ENCODE results near the gene RHEBL1.

The RHEBL1 gene

DNA sequence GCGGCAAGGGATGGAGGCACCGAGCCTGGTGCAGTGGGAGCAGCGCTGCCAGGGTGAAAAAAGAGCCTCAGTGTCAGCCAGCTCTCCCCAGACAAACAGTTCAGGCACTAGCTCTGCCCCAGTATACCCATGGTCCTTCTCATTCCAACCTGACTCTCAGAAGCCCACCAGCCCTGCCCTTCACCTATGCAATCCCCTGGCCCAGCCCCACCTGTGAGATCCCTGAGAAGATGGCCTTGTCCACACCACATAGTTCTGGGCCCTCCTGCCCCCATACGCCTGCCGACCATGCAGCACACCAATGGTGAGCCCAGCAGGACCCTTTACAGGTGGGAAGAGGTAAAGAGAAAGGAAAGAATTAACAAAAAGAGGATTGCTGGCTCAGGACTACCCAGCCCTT lies 15.7 kb downstream of the RHEBL1 start:
- DNase-seq = no peak

GRCh38 chr12:49052451-49053208 lies 17.1 kb downstream of the RHEBL1 start:
- DNase-seq = no peak

DNA sequence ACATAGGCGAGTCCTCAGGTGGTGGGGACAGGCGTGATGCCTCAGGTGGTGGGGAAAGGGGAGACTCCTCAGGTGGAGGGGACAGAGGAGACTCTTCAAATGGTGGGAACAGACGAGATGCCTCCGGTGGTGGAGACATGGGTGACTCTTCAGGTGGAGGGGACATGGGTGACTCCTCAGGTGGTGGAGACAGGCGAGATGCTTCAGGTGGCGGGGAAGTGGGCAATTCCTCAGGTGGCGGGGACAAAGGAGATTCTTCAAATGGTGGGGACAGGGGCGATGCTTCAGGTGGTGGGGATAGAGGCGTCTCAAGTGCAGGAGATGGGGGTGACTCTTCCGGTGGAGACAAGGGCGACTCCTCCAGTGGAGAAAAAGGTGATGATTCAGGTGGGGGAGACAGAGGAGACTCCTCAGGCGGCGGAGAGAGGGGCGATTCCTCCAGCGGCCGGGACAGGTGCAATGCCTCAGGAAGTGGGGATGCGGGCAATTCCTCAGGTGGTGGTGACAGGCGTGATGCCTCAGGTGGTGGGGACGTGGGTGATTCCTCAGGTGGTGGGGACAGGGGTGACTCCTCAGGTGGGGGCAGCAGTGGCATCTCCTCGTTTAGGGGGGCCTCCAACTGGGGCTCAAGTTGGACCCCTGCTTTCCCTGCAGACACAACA lies 17.9 kb downstream of the RHEBL1 start:
- no peak for DNase-seq

DNA sequence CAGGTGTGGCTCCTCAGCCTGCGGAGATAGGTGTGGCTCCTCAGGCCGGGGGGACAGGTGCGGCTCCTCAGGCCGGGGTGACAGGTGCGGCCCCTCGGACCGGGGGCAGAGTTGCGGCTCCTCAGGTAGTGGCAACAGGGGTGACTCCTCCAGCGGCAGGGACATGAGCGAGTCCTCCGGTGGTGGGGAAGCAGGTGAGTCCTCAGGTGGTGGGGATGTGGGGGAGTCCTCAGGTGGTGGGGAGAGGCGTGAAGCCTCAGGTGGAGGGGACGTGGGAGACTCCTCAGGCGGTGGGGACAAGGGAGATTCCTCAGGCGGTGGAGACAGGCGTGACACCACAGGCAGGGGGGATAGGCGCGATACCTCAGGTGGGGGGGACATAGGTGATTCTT lies 18.4 kb downstream of the RHEBL1 start:
- no peak for DNase-seq

- no peak for DNase-seq
These were observed 19.0 kb downstream of the RHEBL1 start for GRCh38 chr12:49050507-49051372.

DNA sequence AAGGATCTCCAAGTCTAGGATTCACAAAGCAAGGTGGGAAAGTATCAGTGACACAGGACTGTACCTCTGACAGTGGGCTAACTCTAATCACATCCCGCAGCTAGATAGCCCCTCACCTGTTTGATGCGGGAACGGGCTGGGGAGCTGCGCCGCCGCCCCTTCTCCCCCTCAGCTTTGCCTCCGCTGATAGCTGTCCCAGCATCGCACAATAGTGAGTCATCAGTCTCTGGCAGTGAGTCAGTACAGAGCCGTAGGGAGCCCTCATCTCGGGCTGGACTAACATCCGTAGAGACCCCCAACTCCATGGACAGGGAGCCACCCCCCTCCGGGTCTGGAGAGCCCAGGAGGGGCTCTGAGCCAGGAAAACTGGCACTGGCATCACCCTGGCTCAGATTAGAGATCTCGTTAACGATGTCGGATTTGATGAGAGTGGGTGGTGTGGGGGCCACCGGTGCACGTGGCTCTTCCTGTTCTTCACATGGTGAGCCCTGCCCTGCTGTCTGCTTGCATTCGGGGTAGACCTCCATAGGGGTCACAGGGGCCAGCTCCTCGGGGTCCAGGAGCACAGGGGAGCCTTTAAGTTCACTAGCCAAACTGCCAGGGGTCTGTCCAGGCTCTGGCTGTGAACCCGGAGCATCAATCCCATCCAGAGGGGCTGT lies 20.1 kb downstream of the RHEBL1 start:
- no peak for DNase-seq

DNA sequence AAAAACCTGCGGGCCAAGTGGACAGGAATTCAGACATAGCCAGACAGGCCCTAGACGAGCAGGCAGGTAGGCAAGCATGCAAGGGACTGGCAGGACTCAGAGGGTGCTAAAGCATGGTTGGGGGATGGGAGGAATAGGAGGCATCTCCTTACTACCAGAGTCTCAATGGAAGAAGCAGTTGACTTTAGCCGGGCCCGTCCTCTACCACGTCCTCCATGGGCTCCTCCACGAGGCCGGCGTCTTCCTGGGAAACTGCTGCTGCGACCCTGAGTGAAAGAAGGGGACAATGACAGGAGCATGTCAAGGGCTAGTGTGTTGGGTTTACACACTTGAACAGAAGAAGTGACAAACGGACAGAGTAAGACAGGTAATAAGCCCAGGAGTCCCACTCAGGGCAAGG lies 20.8 kb downstream of the RHEBL1 start:
- DNase-seq = no peak

- DNase-seq = no peak
These were observed 23.5 kb downstream of the RHEBL1 start for GRCh38 chr12:49046129-49046895.

GRCh38 chr12:49044660-49045059 lies 25.1 kb downstream of the RHEBL1 start:
- DNase-seq = no peak

GRCh38 chr12:49043856-49044258 lies 25.9 kb downstream of the RHEBL1 start:
- no peak for DNase-seq

- DNase-seq = no peak
These were observed 26.5 kb downstream of the RHEBL1 start for GRCh38 chr12:49043241-49043640.

- no peak for DNase-seq
These were observed 27.8 kb downstream of the RHEBL1 start for GRCh38 chr12:49041881-49042484.

DNA sequence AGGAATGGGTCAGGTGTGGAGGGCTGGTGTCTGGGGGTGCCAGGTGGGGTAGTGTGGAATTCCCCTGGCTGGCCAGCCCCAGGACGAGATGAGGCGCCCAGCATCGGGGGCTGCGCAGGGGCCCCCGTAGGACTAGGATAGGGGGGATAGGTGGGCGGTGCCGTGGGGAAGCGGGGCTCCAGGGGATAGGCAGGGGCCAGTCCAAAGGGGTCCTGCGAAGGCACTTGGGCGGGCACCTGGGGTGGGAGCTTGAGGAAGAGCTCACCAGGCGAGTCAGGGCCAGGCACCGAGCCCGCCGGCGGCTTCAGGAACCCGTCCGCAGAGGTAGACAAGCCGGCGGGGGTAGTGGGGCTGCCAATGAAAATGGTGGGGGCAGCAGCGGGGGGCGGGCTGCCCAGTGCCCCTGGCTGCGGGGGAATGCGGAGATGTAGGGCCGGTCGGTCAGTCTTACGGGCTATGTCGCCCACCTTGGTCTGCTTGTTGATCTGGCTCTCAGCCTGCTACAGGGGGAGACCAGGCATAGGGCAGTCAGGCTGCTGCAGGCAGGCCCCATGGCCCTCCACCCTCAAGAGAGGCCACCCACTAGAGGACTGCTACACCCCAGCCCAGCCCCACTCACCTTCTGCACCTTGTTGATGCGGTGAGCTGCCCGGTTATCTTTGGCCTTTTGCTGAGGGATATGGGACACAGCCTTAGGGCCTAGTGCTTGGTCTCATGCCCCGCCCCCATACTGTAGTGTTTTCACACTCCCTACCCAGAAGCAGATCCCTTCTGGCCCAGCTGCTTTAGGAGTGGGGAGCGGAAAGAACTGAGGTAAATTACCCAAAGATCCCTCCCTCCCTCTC lies 28.5 kb downstream of the RHEBL1 start:
- DNase-seq = no peak

DNA sequence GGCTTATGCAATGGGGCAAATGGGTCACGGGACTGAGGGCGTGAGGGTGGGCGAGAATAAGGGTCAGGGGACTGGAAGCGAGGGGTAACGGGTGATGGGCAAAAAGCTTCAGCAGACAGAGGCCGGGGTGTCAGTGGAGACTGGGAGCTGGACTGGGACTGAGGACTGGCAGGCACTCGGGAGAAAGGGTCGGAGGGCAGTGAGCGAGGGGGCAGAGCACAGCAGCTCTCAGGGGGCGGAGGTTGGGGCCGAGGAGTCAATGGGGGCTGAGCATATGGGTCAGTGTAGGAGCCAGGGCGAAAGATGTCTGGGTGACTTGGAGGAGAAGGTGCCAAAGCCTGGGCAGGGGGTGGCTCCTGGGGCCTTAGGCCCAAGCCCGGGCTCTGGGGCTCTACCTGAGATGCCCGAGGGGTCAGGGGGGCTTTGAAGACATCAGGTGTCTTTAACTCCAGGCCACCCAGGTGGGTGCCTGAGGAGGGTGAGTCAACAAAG lies 29.4 kb downstream of the RHEBL1 start:
- DNase-seq = no peak

GRCh38 chr12:49039421-49040363 lies 30.1 kb downstream of the RHEBL1 start:
- no peak for DNase-seq

GRCh38 chr12:49038291-49038955 lies 31.4 kb downstream of the RHEBL1 start:
- DNase-seq = no peak

- DNase-seq = no peak
These were observed 31.9 kb downstream of the RHEBL1 start for GRCh38 chr12:49037947-49038237.

- no peak for DNase-seq
These were observed 32.5 kb downstream of the RHEBL1 start for GRCh38 chr12:49037111-49037946.
